Sigmoid colon (tissue), 7 donors: ENCODE data around the gene ST8SIA2. TPM values are rescaled to one million over a fixed set of nuclear protein-coding genes. Genes with fewer than 3 reads are reported as not detected.

Experiments used
- DNase-seq: peaks from one replicate; pipeline ENCODE4 v3.0.0-alpha.2; 2019
- H3K27ac ChIP-seq, 4 donors: fragments of 200-600 bp; sonication (generic); one replicate each; pipeline ENCODE4 v1.5.1; 2016 to 2019; ENCODE audit warnings: mild to moderate bottlenecking in 1 of 4
- H3K27me3 ChIP-seq, 3 donors: fragments of 200-600 bp; sonication (generic); one replicate each; pipeline ENCODE4 v1.5.1; 2019; ENCODE audit warnings: mild to moderate bottlenecking in 1 of 3
- H3K36me3 ChIP-seq, 4 donors: fragments of 200-600 bp; sonication (generic); one replicate each; pipeline ENCODE4 v1.5.1; 2016 to 2019
- H3K4me1 ChIP-seq, 4 donors: fragments of 200-600 bp; sonication (generic); one replicate each; pipeline ENCODE4 v1.5.1; 2017 to 2019
- H3K4me3 ChIP-seq, 4 donors: fragments of 200-600 bp; sonication (generic); one replicate each; pipeline ENCODE4 v1.5.1; 2017 to 2019; ENCODE audit warnings: mild to moderate bottlenecking in 2 of 4, moderate library complexity in 1 of 4
- H3K9me3 ChIP-seq, 4 donors: fragments of 200-600 bp in 3 of 4; sonication (generic) in 3 of 4; one replicate each; pipeline versions ENCODE4 v1.5.1 to v1.6.1; 2013 to 2019
- EP300 ChIP-seq, 4 donors: sonication (generic); formaldehyde crosslinking; IDR thresholded peaks; one replicate each; pipeline ENCODE4 v1.6.1; 2017; ENCODE audit warnings: antibody characterized with exemption in 4 of 4
- POLR2A ChIP-seq, 2 donors: fragments of 450-650 bp; IDR thresholded peaks; one replicate each; pipeline ENCODE4 v1.6.1; 2016; ENCODE audit warnings: antibody characterized with exemption in 2 of 2, mild to moderate bottlenecking in 2 of 2, moderate library complexity in 2 of 2
- POLR2AphosphoS5 ChIP-seq, 4 donors: sonication (generic); formaldehyde crosslinking; IDR thresholded peaks; one replicate each; pipeline ENCODE4 v1.6.1; 2017; ENCODE audit warnings: antibody characterized with exemption in 4 of 4
- WGBS, 2 donors: extraction: QIAGEN DNeasy Blood & Tissue Kit; methylation state at CpG; one replicate each; pipeline ENCODE4 v1.1.7; 2013; 5-methylcytosine and 5-hydroxymethylcytosine counted together
- intact Hi-C: fragments of 100-400 bp; cut with DNase I; formaldehyde crosslinking; loops from one replicate; pipeline ENCODE4 v1.15.1; 2023
- polyA plus RNA-seq, 3 donors: library from polyadenylated mRNA; stranded (reverse); fragments of 200-250 nt; gene quantifications; one replicate each; pipeline ENCODE4 v1.2.3, GENCODE V29; 2013
- total RNA-seq, 4 donors: library from RNA; depleted of rRNA; stranded (reverse); fragments of >200 nt; gene quantifications; one replicate each; pipeline ENCODE4 v1.1.0, GENCODE V29; 2016
- TF ChIP-seq, protein P1 (sequence below), 4 experiments: fragments of 450-650 bp in 3 of 4; fragments of 200-600 bp in 1 of 4; IDR thresholded peaks; one replicate each; pipeline ENCODE4 v1.5.1; 2016 to 2019; ENCODE audit warnings: antibody characterized with exemption in 4 of 4, mild to moderate bottlenecking in 3 of 4, moderate library complexity in 2 of 4
- donor health status: healthy with polysubstance abuse.
- donor health status: Bipolar disorder and iron deficiency.
- donor health status: healthy.

The ST8SIA2 gene
- total and polyA plus RNA-seq, 7 donors: under 0.01 to 0.71 (median 0.16) TPM; not detected in 2

DNA sequence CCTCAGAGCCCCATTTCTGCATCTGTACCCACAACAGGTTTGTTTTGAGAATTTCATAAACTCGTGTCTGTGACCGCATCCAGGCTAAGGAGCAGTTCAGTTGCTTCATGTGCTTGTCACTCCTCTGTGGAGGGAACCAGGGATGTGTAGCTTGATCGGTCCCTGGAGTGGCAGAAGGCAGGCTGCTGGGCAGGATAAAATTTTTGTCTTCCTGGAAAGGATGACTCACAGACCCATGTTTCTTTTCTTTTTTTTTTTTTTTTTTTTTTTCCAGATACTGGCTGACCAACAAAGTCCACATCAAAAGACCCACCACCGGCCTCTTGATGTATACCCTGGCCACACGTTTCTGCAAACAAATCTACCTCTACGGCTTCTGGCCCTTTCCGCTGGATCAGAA is 70.1 kb downstream of the ST8SIA2 start:
- TF ChIP-seq POLR2A (IDR thresholded peaks at IDR 0.05) (no peak), POLR2AphosphoS5 (IDR thresholded peaks at IDR 0.05) (no peak), EP300 (IDR thresholded peaks at IDR 0.05) (no peak)
- TF ChIP-seq, protein P1, sequence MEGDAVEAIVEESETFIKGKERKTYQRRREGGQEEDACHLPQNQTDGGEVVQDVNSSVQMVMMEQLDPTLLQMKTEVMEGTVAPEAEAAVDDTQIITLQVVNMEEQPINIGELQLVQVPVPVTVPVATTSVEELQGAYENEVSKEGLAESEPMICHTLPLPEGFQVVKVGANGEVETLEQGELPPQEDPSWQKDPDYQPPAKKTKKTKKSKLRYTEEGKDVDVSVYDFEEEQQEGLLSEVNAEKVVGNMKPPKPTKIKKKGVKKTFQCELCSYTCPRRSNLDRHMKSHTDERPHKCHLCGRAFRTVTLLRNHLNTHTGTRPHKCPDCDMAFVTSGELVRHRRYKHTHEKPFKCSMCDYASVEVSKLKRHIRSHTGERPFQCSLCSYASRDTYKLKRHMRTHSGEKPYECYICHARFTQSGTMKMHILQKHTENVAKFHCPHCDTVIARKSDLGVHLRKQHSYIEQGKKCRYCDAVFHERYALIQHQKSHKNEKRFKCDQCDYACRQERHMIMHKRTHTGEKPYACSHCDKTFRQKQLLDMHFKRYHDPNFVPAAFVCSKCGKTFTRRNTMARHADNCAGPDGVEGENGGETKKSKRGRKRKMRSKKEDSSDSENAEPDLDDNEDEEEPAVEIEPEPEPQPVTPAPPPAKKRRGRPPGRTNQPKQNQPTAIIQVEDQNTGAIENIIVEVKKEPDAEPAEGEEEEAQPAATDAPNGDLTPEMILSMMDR (IDR thresholded peaks at IDR 0.05): no peak
- intact Hi-C loops: no loop called here
- WGBS, 2 donors: 82 to 89% methylated on average over 7 of the region's 7 CpGs

DNA sequence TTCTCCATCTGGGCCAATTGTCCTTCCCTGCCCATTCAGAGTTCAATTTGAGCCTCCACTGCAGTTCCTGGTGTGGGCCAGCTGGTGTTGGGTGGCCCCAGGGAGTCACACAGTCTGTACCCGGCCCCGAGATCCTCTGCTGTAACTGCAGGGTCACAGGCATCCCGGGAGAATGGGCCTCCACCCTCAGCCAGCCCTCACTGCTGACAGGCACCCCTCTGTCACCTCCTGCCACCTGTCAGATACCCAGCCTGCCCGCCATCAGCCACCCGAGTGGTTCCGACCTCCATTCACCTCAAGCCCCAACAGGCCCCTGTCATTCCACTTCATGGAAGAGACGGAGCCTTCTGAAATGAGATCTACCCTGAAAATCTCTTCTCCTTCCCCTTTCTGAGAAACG is 73.2 kb downstream of the ST8SIA2 start:
- no peak for DNase-seq
- intact Hi-C loops: no loop called here
- Histone ChIP-seq H3K27me3 (no peaks in the 10 kb centered on the region), H3K27ac (no peak overlapping the region), H3K9me3 (no peaks in the 10 kb centered on the region), H3K4me3 (no peak overlapping the region), H3K4me1 (no peaks in the 10 kb centered on the region), H3K36me3 (no peaks in the 10 kb centered on the region)
- TF ChIP-seq POLR2AphosphoS5 (IDR thresholded peaks at IDR 0.05): no peak
- no peak for TF ChIP-seq EP300 (IDR thresholded peaks at IDR 0.05)
- TF ChIP-seq, protein P1 (IDR thresholded peaks at IDR 0.05): no peak
- TF ChIP-seq POLR2A (IDR thresholded peaks at IDR 0.05): no peak
- 87 to 88% methylated on average over 8 of the region's 8 CpGs for WGBS, 2 donors

More for the DNA sequence above, 70.1 kb downstream of the ST8SIA2 start:
- DNase-seq: no peak
- H3K36me3 ChIP-seq: no peaks in the 10 kb centered on the region
- no peaks in the 10 kb centered on the region for H3K9me3 ChIP-seq
- H3K27me3 ChIP-seq: no peaks in the 10 kb centered on the region
- no peaks in the 10 kb centered on the region for H3K4me1 ChIP-seq
- no peak overlapping the region for H3K27ac ChIP-seq
- H3K4me3 ChIP-seq: no peak overlapping the region

DNA sequence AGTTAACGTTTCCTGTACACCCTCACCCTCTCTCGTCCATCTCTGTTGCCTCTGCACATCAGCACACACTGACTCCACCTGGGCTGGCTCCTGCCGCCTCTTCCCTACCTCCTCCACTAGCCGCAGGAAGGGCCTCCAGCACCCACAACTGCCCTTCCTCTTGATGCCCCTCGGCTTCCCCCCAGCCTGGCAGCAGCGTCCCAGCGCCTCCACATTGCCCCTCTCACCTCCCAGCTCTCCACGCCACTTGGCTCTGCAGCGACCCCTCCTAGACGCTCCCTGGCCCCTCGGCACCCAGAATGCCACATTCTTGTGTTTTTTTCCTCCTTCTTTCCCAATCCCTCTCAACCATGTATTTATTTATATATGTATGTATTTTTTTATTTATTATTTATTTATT is 73.6 kb downstream of the ST8SIA2 start:
- Histone ChIP-seq H3K4me3 (no peak overlapping the region), H3K27me3 (no peaks in the 10 kb centered on the region), H3K9me3 (no peaks in the 10 kb centered on the region), H3K4me1 (no peaks in the 10 kb centered on the region), H3K27ac (no peak overlapping the region), H3K36me3 (no peaks in the 10 kb centered on the region)
- 88% methylated on average over 11 of the region's 11 CpGs for WGBS, 2 donors
- intact Hi-C loops: no loop called here
- DNase-seq: no peak
- no peak for TF ChIP-seq POLR2A (IDR thresholded peaks at IDR 0.05)
- no peak for TF ChIP-seq EP300 (IDR thresholded peaks at IDR 0.05)
- no peak for TF ChIP-seq POLR2AphosphoS5 (IDR thresholded peaks at IDR 0.05)
- TF ChIP-seq, protein P1 (IDR thresholded peaks at IDR 0.05): no peak

DNA sequence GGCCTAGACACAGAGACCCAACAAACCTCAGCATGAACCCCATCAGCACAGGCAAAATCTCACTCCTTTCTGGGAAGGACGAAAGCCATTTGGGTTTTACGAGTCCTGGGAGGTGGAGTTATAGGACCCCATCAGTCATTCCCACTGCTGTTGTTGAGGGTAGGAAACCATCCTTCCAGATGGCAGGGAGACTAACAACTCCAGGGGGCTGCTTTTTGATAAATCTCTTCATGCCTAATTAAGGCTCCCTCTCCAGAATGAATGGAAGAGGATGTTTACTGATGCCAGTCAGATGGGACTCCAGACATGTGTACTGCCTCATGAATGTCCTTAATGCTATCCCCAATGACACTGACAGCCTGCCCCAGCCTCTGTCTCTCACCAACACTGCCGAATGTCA is 75.3 kb downstream of the ST8SIA2 start:
- H3K27me3 ChIP-seq: no peaks in the 10 kb centered on the region
- no peaks in the 10 kb centered on the region for H3K4me1 ChIP-seq
- intact Hi-C loops: no loop called here
- no peaks in the 10 kb centered on the region for H3K9me3 ChIP-seq
- no peak overlapping the region for H3K27ac ChIP-seq
- DNase-seq: no peak
- WGBS, 2 donors: 75 to 78% methylated on average over 3 of the region's 3 CpGs
- no peaks in the 10 kb centered on the region for H3K36me3 ChIP-seq
- TF ChIP-seq EP300 (IDR thresholded peaks at IDR 0.05) (no peak), POLR2AphosphoS5 (IDR thresholded peaks at IDR 0.05) (no peak), POLR2A (IDR thresholded peaks at IDR 0.05) (no peak)
- TF ChIP-seq, protein P1 (IDR thresholded peaks at IDR 0.05): no peak
- H3K4me3 ChIP-seq: no peak overlapping the region

DNA sequence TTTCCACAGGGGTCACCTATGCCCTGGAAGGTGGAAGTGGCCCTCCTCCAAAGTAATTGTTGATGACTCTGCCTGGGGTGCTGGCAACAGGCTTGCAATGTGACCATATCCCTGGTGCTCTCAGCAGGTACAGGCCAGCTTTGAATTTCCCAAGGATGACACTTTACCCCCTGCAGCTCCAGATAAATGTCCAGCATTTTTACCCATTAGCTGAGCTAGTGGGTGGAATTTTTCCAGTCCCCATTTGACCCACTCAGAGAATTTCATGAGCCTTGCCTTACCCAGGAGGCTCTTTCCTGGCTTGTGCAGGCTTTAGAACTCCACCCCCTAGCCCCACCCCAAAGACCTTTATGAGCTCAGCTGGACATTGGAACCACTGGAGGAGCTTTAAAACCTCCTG is 77.6 kb downstream of the ST8SIA2 start:
- intact Hi-C loops: no loop called here
- no peaks in the 10 kb centered on the region for H3K4me1 ChIP-seq
- no peak for TF ChIP-seq EP300 (IDR thresholded peaks at IDR 0.05)
- TF ChIP-seq, protein P1 (IDR thresholded peaks at IDR 0.05): no peak
- no peak for TF ChIP-seq POLR2A (IDR thresholded peaks at IDR 0.05)
- no peak for TF ChIP-seq POLR2AphosphoS5 (IDR thresholded peaks at IDR 0.05)

More for the DNA sequence above, 77.6 kb downstream of the ST8SIA2 start:
- H3K27ac ChIP-seq: no peak overlapping the region
- no peaks in the 10 kb centered on the region for H3K36me3 ChIP-seq
- no peaks in the 10 kb centered on the region for H3K27me3 ChIP-seq
- H3K9me3 ChIP-seq: no peaks in the 10 kb centered on the region
- DNase-seq: no peak
- no peak overlapping the region for H3K4me3 ChIP-seq
